HepG2 (cell line): ENCODE results near the gene KIAA1958. TPM values are rescaled to one million over a fixed set of nuclear protein-coding genes. Genes with fewer than 3 reads are reported as not detected.
A peak's percentile ranks its signal among the peaks of the same experiment; 100 is the strongest.

ENCODE experiments used
- ATAC-seq: fragments of 200-7000 bp; cut with Tn5 transposase; 3 replicates; pipeline ENCODE4 v1.9.1; 2020; ENCODE audit warnings: mild to moderate bottlenecking, moderate library complexity
- BruUV-seq: library from RNA; stranded (reverse); fragments of 400-500 nt; replicated peaks from 2 replicates; lab custom pipeline; 2021; lab: Mats Ljungman, UMichigan
- CTCF ChIA-PET: fragments of 300-600 bp; formaldehyde crosslinking; extraction: SDS; loops from one replicate; lab custom pipeline; 2021; ENCODE audit warnings: low total read pairs, inconsistent platforms, low intra/inter-chr PET ratio; lab: Yijun Ruan, JAX
- POLR2A ChIA-PET: fragments of 350-600 bp; sonication (Branson Sonifier 250); formaldehyde crosslinking; loops from one replicate; lab custom pipeline; 2020; ENCODE audit warnings: antibody characterized with exemption, inconsistent platforms; lab: Yijun Ruan, JAX
- DNase-seq: peaks from one replicate; pipeline ENCODE4 v3.0.0-alpha.2; 2015; ENCODE audit warnings: low spot score
- FAIRE-seq: peaks from 3 replicates; lab custom pipeline; 2011; peaks lifted over from hg19 to GRCh38; lab: Jason Lieb, UNC
- H2AFZ ChIP-seq: one replicate; pipeline ENCODE4 v1.6.1; 2011; ENCODE audit warnings: low read length, inconsistent platforms
- H3K27ac ChIP-seq: fragments of 300-600 bp; 3 replicates; pipeline ENCODE4 v1.8.0; 2011; ENCODE audit warnings: mixed run types, mild to moderate bottlenecking, mixed read lengths, low read length, inconsistent platforms; ENCODE audit not compliant: insufficient read depth; ENCODE audit errors: extremely low read length
- H3K27me3 ChIP-seq, 2 experiments: fragments of 200-600 bp in 1 of 2; 2 replicates in 1 of 2; 3 replicates in 1 of 2; pipeline versions ENCODE4 v1.6.0 to v1.8.0; 2011; ENCODE audit warnings: low read length in 2 of 2, mild to moderate bottlenecking in 2 of 2, moderate library complexity in 2 of 2, inconsistent platforms in 1 of 2; ENCODE audit not compliant: insufficient read depth in 2 of 2, control insufficient read depth in 1 of 2
- H3K36me3 ChIP-seq, 2 experiments: fragments of 200-600 bp in 1 of 2; replicated peaks in 1 of 2; 2 replicates in 1 of 2; 3 replicates in 1 of 2; pipeline versions ENCODE4 v1.5.1 to v1.8.0; 2011; ENCODE audit warnings: low read length in 2 of 2, inconsistent platforms in 1 of 2; ENCODE audit not compliant: insufficient read depth in 2 of 2, control insufficient read depth in 1 of 2
- H3K4me1 ChIP-seq: 2 replicates; pipeline ENCODE4 v1.5.1; 2012; ENCODE audit warnings: low read length, inconsistent platforms; ENCODE audit not compliant: insufficient read depth
- H3K4me2 ChIP-seq: 2 replicates; pipeline ENCODE4 v1.6.0; 2011; ENCODE audit warnings: low read depth, low read length, inconsistent platforms
- H3K4me3 ChIP-seq, 3 experiments: fragments of 200-600 bp in 1 of 3; sonication (generic), shearing (Covaris generic) in 1 of 3; replicated peaks in 1 of 3; 2 replicates each; pipeline ENCODE4 v1.5.1; 2011 to 2016; ENCODE audit warnings: low read length in 3 of 3, inconsistent platforms in 2 of 3, low read depth in 2 of 3, mild to moderate bottlenecking in 2 of 3, control low read depth in 1 of 3, mixed read lengths in 1 of 3; ENCODE audit not compliant: insufficient read depth in 1 of 3
- H3K79me2 ChIP-seq: one replicate; pipeline ENCODE4 v1.6.1; 2011; ENCODE audit warnings: low read length, inconsistent platforms; ENCODE audit not compliant: insufficient read depth
- H3K9ac ChIP-seq: 2 replicates; pipeline ENCODE4 v1.6.0; 2011; ENCODE audit warnings: mild to moderate bottlenecking, low read depth, low read length, inconsistent platforms; ENCODE audit not compliant: insufficient read depth
- H3K9me3 ChIP-seq: 2 replicates; pipeline ENCODE4 v1.5.1; 2012; ENCODE audit warnings: mild to moderate bottlenecking, low read length
- H4K20me1 ChIP-seq: 2 replicates; pipeline ENCODE4 v1.6.0; 2011; ENCODE audit warnings: inconsistent platforms, mild to moderate bottlenecking, low read length, moderate library complexity; ENCODE audit not compliant: insufficient read depth
- CEBPB ChIP-seq: IDR thresholded peaks from 2 replicates; pipeline ENCODE4 v1.6.1; 2011; ENCODE audit warnings: low read depth, low read length, improper control_type of control experiment, borderline replicate concordance
- ETV5 ChIP-seq: IDR thresholded peaks from 2 replicates; pipeline ENCODE4 v1.6.1; 2018; ENCODE audit warnings: missing biosample characterization, missing genetic modification reagents, inconsistent platforms, borderline replicate concordance
- POLR2A ChIP-seq, 2 experiments: IDR thresholded peaks; 2 replicates each; pipeline ENCODE4 v1.6.1; 2011; ENCODE audit warnings: low read depth in 2 of 2, low read length in 2 of 2, mild to moderate bottlenecking in 1 of 2, moderate library complexity in 1 of 2; ENCODE audit not compliant: insufficient read depth in 1 of 2
- SUZ12 ChIP-seq: fragments of 150-350 bp; IDR thresholded peaks from 2 replicates; pipeline ENCODE4 v1.6.1; 2014; ENCODE audit warnings: low read depth, low read length
- YY1 ChIP-seq: IDR thresholded peaks from 2 replicates; pipeline ENCODE4 v1.6.1; 2011; ENCODE audit warnings: low read length, low read depth, moderate library complexity, mild to moderate bottlenecking; ENCODE audit not compliant: insufficient read depth, insufficient replicate concordance
- ZNF124 ChIP-seq: sonication (generic); formaldehyde crosslinking; IDR thresholded peaks from 2 replicates; pipeline ENCODE4 v1.4.0; 2020; ENCODE audit warnings: missing genetic modification reagents
- ZNF292 ChIP-seq: sonication (generic); formaldehyde crosslinking; IDR thresholded peaks from 2 replicates; pipeline ENCODE4 v1.8.1; 2022; ENCODE audit warnings: mild to moderate bottlenecking, low read depth, missing genetic modification reagents, borderline replicate concordance
- ZNF543 ChIP-seq: sonication (generic); formaldehyde crosslinking; IDR thresholded peaks from 2 replicates; pipeline ENCODE4 v1.4.0; 2020; ENCODE audit warnings: mild to moderate bottlenecking, missing genetic modification reagents
- ZNF550 ChIP-seq: sonication (generic); formaldehyde crosslinking; IDR thresholded peaks from 2 replicates; pipeline ENCODE4 v1.4.0; 2020; ENCODE audit warnings: mild to moderate bottlenecking, missing genetic modification reagents, borderline replicate concordance
- ZNF614 ChIP-seq: IDR thresholded peaks from 2 replicates; pipeline ENCODE4 v1.6.1; 2018; ENCODE audit warnings: missing biosample characterization, missing genetic modification reagents, inconsistent platforms, borderline replicate concordance
- ZNF646 ChIP-seq: sonication (generic); formaldehyde crosslinking; IDR thresholded peaks from 2 replicates; pipeline ENCODE4 v1.9.0; 2021; ENCODE audit warnings: mild to moderate bottlenecking, missing genetic modification reagents
- ZNF674 ChIP-seq: sonication (generic); formaldehyde crosslinking; IDR thresholded peaks from 2 replicates; pipeline ENCODE4 v1.5.0; 2020; ENCODE audit warnings: low read depth, mild to moderate bottlenecking, missing genetic modification reagents
- ZNF772 ChIP-seq: sonication (generic); formaldehyde crosslinking; IDR thresholded peaks from 2 replicates; pipeline ENCODE4 v1.5.0; 2020; ENCODE audit warnings: mild to moderate bottlenecking, missing genetic modification reagents
- WGBS: methylation state at CpG from one replicate; pipeline ENCODE4 v1.1.6; 2017; ENCODE audit warnings: low lambda C conversion rate; 5-methylcytosine and 5-hydroxymethylcytosine counted together
- in situ Hi-C: cut with HindIII; loops from 2 replicates; pipeline ENCODE4 v1.10.0; 2017; ENCODE audit warnings: low pct_unique_long_range_greater_than_20kb; ENCODE audit not compliant: extremely low pct_ligation_motif_present
- intact Hi-C: fragments of 100-400 bp; cut with micrococcal nuclease; formaldehyde crosslinking; loops from one replicate; pipeline ENCODE4 v1.10.0; 2022; ENCODE audit not compliant: unreplicated experiment
- polyA plus RNA-seq, 8 experiments: library from polyadenylated mRNA; depleted of rRNA in 3 of 8; stranded (reverse) in 7 of 8; unstranded in 1 of 8; fragments of >200 nt; fragmentation: Illumina TruSeq in 4 of 8; extraction: Trizol in 4 of 8; gene quantifications; 2 replicates each; pipeline versions ENCODE4 v1.2.1 to v1.2.3, GENCODE V29; 2011 to 2016; ENCODE audit warnings: low read depth in 4 of 8, missing spikeins in 1 of 8, mixed read lengths in 1 of 8; ENCODE audit not compliant: insufficient read depth in 1 of 8
- total RNA-seq, 5 experiments: library from RNA; depleted of rRNA; stranded (reverse); fragments of >200 nt; fragmentation: Illumina TruSeq; extraction: Trizol; gene quantifications; 2 replicates each; pipeline ENCODE4 v1.2.3, GENCODE V29; 2016; ENCODE audit warnings: low read depth in 1 of 5
- TF ChIP-seq, protein P1 (sequence below): sonication (generic); formaldehyde crosslinking; IDR thresholded peaks from 2 replicates; pipeline ENCODE4 v1.4.0; 2020; ENCODE audit warnings: mild to moderate bottlenecking, missing genetic modification reagents

KIAA1958 gene
- total and polyA plus RNA-seq, 2 of the 13 experiments (the other 11 are each of a cell fraction or from before 2014, with no cell fraction given) = 8.5 to 10.3 TPM

DNA sequence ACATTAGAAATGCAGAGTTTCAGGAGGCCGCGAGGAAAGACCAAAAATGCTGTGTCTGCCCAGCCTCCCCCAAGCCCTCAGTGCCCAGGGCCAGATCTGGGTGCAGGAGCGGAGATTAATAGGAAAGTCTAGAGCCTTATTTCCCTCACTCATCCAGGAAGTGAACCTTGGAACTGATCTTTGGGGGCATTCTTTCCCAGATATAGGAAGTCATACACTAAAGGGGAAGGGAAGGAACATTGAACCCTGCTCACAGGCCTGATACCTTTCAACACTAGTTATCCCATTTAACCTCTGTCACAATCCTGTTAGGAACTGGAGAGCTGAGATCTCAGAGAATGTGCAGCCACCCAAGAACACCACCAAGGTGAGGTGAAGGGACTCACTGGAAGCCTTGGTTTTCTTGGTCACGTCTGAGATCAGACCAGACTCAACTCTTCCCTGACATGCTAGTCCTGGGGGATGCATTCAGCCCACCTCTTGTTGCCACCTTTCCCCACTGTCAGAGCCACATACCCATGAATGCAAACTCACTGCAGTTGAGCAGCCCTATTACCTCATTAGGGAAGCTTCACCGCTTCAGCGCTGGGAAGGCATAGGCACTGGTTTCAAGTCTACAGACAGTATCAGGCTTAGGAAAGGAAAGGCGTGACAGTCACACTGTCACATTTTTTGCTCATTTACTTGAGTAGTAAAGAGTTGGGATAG is 95.0 kb downstream of the KIAA1958 start (continued):
- 0 out of 2 replicates have a peak, but pooled peaks have one; percentile 62 for TF ChIP-seq ZNF292 (CRISPR knock-in tag)

GRCh38 chr9:112582371-112583262 is 96.0 kb downstream of the KIAA1958 start:
- BruUV-seq = no TSS peak
- no peak overlapping the region for H3K4me3 ChIP-seq
- H3K36me3 ChIP-seq = peaks cover 0 to 3% of the 10 kb centered on the region in 2 experiments; a peak in 2 of 5 replicates
- no peaks in the 10 kb centered on the region for H3K9me3 ChIP-seq
- ChIA-PET CTCF (no interaction called here), POLR2A (no interaction called here)
- WGBS = 81% methylated on average over 7 of the region's 7 CpGs
- in situ Hi-C loops (no loop called here), intact Hi-C loops (no loop called here)
- TF ChIP-seq ZNF674 (no peak), ETV5 (CRISPR knock-in tag) (no peak), ZNF550 (CRISPR knock-in tag) (no peak), ZNF543 (CRISPR knock-in tag) (no peak), SUZ12 (no peak), CEBPB (no peak), ZNF614 (CRISPR knock-in tag) (no peak), POLR2A (IDR thresholded peaks at IDR 0.05; ENCODE audit: insufficient read depth in 1 of 2, low read depth in 2 of 2, low read length in 2 of 2) (no peak), ZNF646 (CRISPR knock-in tag) (no peak), ZNF124 (CRISPR knock-in tag) (no peak), ZNF772 (CRISPR knock-in tag) (no peak), YY1 (no peak)
- TF ChIP-seq, protein P1, sequence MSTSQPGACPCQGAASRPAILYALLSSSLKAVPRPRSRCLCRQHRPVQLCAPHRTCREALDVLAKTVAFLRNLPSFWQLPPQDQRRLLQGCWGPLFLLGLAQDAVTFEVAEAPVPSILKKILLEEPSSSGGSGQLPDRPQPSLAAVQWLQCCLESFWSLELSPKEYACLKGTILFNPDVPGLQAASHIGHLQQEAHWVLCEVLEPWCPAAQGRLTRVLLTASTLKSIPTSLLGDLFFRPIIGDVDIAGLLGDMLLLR (CRISPR knock-in tag) = no peak
- peaks cover 3% of the 10 kb centered on the region for H4K20me1 ChIP-seq
- FAIRE-seq (no peak), ATAC-seq (no peak), DNase-seq (no peak)
- peak overlapping the region; percentile 69 for H3K27ac ChIP-seq
- no peaks in the 10 kb centered on the region for H3K27me3 ChIP-seq
- no peak overlapping the region for H3K4me2 ChIP-seq
- H3K4me1 ChIP-seq = peaks cover 50% of the 10 kb centered on the region
- H3K9ac ChIP-seq = no peak overlapping the region
- H2AFZ ChIP-seq = no peak overlapping the region
- peaks cover 12% of the 10 kb centered on the region for H3K79me2 ChIP-seq
